ENCODE measurements around the gene ARHGAP27. TPM values are rescaled to one million over a fixed set of nuclear protein-coding genes. Genes with fewer than 3 reads are reported as not detected.
"Not testable (repeated sequence)": the region's sequence is repeated elsewhere in the genome, so short reads cannot be mapped to it uniquely, and the experiment has no call there.

ARHGAP27 gene
- total RNA-seq, 5 donors from 2014 or later (not counting 1 experiment from before 2014, with no cell fraction given), result 56.4 to 120 (median 113) TPM

GRCh38 chr17:45443371-45444260 is 10.9 kb upstream of the ARHGAP27 start:
- POLR2A ChIA-PET; H3K27ac Mint-ChIP-seq; H3K9me3 Mint-ChIP-seq; H3K27ac ChIP-seq (ENCODE audit: low read length); CTCF ChIA-PET; H3K27me3 ChIP-seq (replicated peaks in 1 of 2; ENCODE audit: control insufficient read depth in 2 of 2, extremely low read depth in 1 of 2, insufficient read depth in 2 of 2, low read length in 1 of 2); ATAC-seq (replicated peaks in 1 of 4); H3K27me3 Mint-ChIP-seq; H3K4me3 Mint-ChIP-seq; H3K9me3 ChIP-seq; H3K4me3 ChIP-seq (ENCODE audit: control insufficient read depth in 1 of 2, extremely low read depth in 1 of 2, low read length in 1 of 2): not testable (repeated sequence)
- Histone ChIP-seq H3K4me1 (ENCODE audit: control insufficient read depth in 1 of 2, extremely low read depth in 1 of 2, insufficient read depth in 2 of 2, low read length in 2 of 2) (peaks cover 3 to 18% of the 10 kb centered on the region in 2 experiments), H3K36me3 (ENCODE audit: control insufficient read depth in 2 of 2, extremely low read depth in 1 of 2, insufficient read depth in 1 of 2, low read length in 1 of 2) (peaks cover 13 to 20% of the 10 kb centered on the region in 2 donors)
- 100% methylated on average over 2 of the region's 10 CpGs for WGBS (ENCODE audit: insufficient coverage)
- peaks cover 13% of the 10 kb centered on the region for H3K36me3 Mint-ChIP-seq
- peaks cover 6 to 33% (median 16%) of the 10 kb centered on the region in 3 donors for H3K4me1 Mint-ChIP-seq
- peak in 1 of 35 experiments; percentile 9 for DNase-seq

DNA sequence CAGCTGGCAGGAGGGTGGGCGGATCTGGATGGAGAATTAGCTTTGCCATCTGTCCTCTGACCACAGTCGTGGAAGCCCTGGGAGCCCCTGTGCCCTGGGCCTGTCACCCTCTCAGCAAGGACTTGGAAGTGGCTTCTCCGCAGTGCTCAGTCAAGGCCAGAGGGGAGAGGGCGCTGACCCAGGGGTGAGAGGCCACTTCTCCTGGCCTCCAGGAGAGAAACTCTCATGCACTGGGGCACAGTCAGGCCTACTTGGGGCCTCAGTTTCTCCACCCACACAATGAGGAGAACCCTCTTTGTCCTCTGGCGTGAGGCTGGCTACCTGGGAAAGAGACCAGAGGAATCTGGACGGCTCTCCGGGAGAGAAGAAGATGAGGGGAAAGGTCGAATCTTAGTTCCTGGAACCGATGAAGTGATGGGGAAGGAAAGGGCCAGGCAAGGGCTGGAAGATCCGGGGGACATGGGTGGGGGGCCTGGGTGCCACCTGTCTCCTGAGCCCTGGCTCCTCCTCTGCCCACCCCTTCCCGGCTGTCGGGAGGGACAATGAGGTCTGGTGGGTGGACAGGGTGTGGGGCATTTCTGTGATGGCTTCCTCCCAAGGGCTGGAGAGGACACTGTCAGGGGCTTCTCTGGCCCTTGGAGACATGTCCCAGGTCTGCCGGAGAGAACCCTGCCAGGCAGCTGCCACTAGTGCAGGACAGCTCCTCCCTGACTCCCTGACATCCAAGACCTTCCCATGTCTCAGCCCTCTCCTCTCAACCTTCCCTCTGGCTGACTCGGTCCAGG is 9.0 kb upstream of the ARHGAP27 start:
- Histone ChIP-seq H3K36me3 (ENCODE audit: control insufficient read depth in 2 of 2, extremely low read depth in 1 of 2, insufficient read depth in 1 of 2, low read length in 1 of 2) (peaks cover 16 to 23% of the 10 kb centered on the region in 2 donors), H3K27me3 (replicated peaks in 1 of 2; ENCODE audit: control insufficient read depth in 2 of 2, extremely low read depth in 1 of 2, insufficient read depth in 2 of 2, low read length in 1 of 2) (no peaks in the 10 kb centered on the region), H3K4me1 (ENCODE audit: control insufficient read depth in 1 of 2, extremely low read depth in 1 of 2, insufficient read depth in 2 of 2, low read length in 2 of 2) (peaks cover 3 to 15% of the 10 kb centered on the region in 2 experiments), H3K9me3 (no peaks in the 10 kb centered on the region), H3K27ac (ENCODE audit: low read length) (no peak overlapping the region), H3K4me3 (ENCODE audit: control insufficient read depth in 1 of 2, extremely low read depth in 1 of 2, low read length in 1 of 2) (no peak overlapping the region)
- H3K9me3 Mint-ChIP-seq, result no peaks in the 10 kb centered on the region
- ChIA-PET CTCF (no interaction called here), POLR2A (no interaction called here)
- H3K27ac Mint-ChIP-seq, result peak overlapping the region; percentile 52 to 58
- no peak overlapping the region for H3K4me3 Mint-ChIP-seq
- ATAC-seq (replicated peaks in 1 of 4) (no peak), DNase-seq (no peak)
- 95% methylated on average over 8 of the region's 14 CpGs for WGBS (ENCODE audit: insufficient coverage)
- peaks cover 16% of the 10 kb centered on the region for H3K36me3 Mint-ChIP-seq
- no peaks in the 10 kb centered on the region for H3K27me3 Mint-ChIP-seq
- peaks cover 6 to 27% (median 15%) of the 10 kb centered on the region in 3 donors for H3K4me1 Mint-ChIP-seq

- peak in 1 of 4 experiments; percentile 73 for ATAC-seq (replicated peaks in 1 of 4)
- DNase-seq, result peak in 1 of 35 experiments; percentile 13
- H3K36me3 ChIP-seq (ENCODE audit: control insufficient read depth in 2 of 2, extremely low read depth in 1 of 2, insufficient read depth in 1 of 2, low read length in 1 of 2), result peaks cover 16 to 26% of the 10 kb centered on the region in 2 donors
- H3K27ac ChIP-seq (ENCODE audit: low read length); H3K9me3 ChIP-seq; H3K9me3 Mint-ChIP-seq; H3K4me3 Mint-ChIP-seq; H3K27me3 Mint-ChIP-seq; POLR2A ChIA-PET; CTCF ChIA-PET; H3K27me3 ChIP-seq (replicated peaks in 1 of 2; ENCODE audit: control insufficient read depth in 2 of 2, extremely low read depth in 1 of 2, insufficient read depth in 2 of 2, low read length in 1 of 2); H3K4me3 ChIP-seq (ENCODE audit: control insufficient read depth in 1 of 2, extremely low read depth in 1 of 2, low read length in 1 of 2); H3K4me1 ChIP-seq (ENCODE audit: control insufficient read depth in 1 of 2, extremely low read depth in 1 of 2, insufficient read depth in 2 of 2, low read length in 2 of 2): not testable (repeated sequence)
- Mint-ChIP-seq H3K4me1 (peaks cover 6 to 22% (median 10%) of the 10 kb centered on the region in 3 donors), H3K27ac (peak overlapping the region in 1 of 2 donors; percentile 58), H3K36me3 (peaks cover 15% of the 10 kb centered on the region)
- WGBS (ENCODE audit: insufficient coverage), result 22% methylated on average over 5 of the region's 7 CpGs
These were observed 8.3 kb upstream of the ARHGAP27 start for GRCh38 chr17:45440839-45441515.

GRCh38 chr17:45440161-45440778 is 7.6 kb upstream of the ARHGAP27 start:
- no peaks in the 10 kb centered on the region for H3K27me3 ChIP-seq (replicated peaks in 1 of 2; ENCODE audit: control insufficient read depth in 2 of 2, extremely low read depth in 1 of 2, insufficient read depth in 2 of 2, low read length in 1 of 2)
- CTCF ChIA-PET, result no interaction called here
- POLR2A ChIA-PET, result no interaction called here
- H3K36me3 ChIP-seq (ENCODE audit: control insufficient read depth in 2 of 2, extremely low read depth in 1 of 2, insufficient read depth in 1 of 2, low read length in 1 of 2), result peaks cover 16 to 29% of the 10 kb centered on the region in 2 donors
- WGBS (ENCODE audit: insufficient coverage), result 86% methylated on average over 7 of the region's 10 CpGs
- ATAC-seq (replicated peaks in 1 of 4) (no peak), DNase-seq (no peak)
- peaks cover 0 to 7% of the 10 kb centered on the region in 2 experiments for H3K4me1 ChIP-seq (ENCODE audit: control insufficient read depth in 1 of 2, extremely low read depth in 1 of 2, insufficient read depth in 2 of 2, low read length in 2 of 2)
- no peak overlapping the region for H3K4me3 ChIP-seq (ENCODE audit: control insufficient read depth in 1 of 2, extremely low read depth in 1 of 2, low read length in 1 of 2)
- peaks cover 11% of the 10 kb centered on the region for H3K36me3 Mint-ChIP-seq
- H3K9me3 ChIP-seq, result no peaks in the 10 kb centered on the region
- no peak overlapping the region for H3K27ac ChIP-seq (ENCODE audit: low read length)
- no peaks in the 10 kb centered on the region for H3K9me3 Mint-ChIP-seq
- H3K4me1 Mint-ChIP-seq, result peaks cover 5 to 19% (median 8%) of the 10 kb centered on the region in 3 donors
- H3K4me3 Mint-ChIP-seq, result no peak overlapping the region
- H3K27ac Mint-ChIP-seq, result peak overlapping the region; percentile 39 to 59
- no peaks in the 10 kb centered on the region for H3K27me3 Mint-ChIP-seq

DNA sequence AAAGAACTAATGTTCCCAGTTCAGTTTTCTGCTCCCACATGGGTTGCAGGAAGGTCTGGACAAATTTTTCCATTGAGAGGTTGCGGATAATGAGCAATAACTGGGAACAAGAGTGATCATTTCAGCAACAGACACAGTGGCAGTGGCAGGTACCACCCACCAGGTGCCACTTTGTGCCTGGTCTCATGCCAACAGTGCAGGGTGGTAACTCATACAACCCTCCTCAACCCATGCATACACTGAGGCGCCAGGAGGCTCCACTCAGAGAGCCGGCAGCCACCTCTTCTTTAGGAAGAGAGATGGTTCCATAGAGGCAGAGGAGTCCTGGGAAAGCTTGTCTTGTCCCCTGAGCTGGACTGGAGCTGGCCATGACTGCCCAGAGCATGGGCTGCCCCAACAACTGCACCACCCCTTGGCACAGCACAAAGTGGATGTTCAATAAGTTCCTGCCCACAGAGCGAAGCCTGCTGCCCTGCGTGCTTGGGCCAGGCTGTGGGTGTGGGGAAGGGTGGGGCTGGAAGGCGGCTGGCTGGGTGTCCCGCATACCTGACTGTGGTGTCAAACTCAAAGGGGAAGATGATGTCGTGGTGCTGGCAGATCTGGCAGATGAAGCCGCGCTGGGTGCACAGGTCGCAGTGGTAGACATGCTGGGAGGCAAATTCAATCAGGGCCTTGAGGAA is 6.4 kb upstream of the ARHGAP27 start:
- H3K4me3 Mint-ChIP-seq, result no peak overlapping the region
- Histone ChIP-seq H3K9me3 (no peaks in the 10 kb centered on the region), H3K4me1 (ENCODE audit: control insufficient read depth in 1 of 2, extremely low read depth in 1 of 2, insufficient read depth in 2 of 2, low read length in 2 of 2) (peaks cover 0 to 7% of the 10 kb centered on the region in 2 experiments), H3K27me3 (replicated peaks in 1 of 2; ENCODE audit: control insufficient read depth in 2 of 2, extremely low read depth in 1 of 2, insufficient read depth in 2 of 2, low read length in 1 of 2) (no peaks in the 10 kb centered on the region), H3K27ac (ENCODE audit: low read length) (no peak overlapping the region), H3K36me3 (ENCODE audit: control insufficient read depth in 2 of 2, extremely low read depth in 1 of 2, insufficient read depth in 1 of 2, low read length in 1 of 2) (peaks cover 6 to 24% of the 10 kb centered on the region in 2 donors), H3K4me3 (ENCODE audit: control insufficient read depth in 1 of 2, extremely low read depth in 1 of 2, low read length in 1 of 2) (no peak overlapping the region)
- peaks cover 0 to 15% (median 8%) of the 10 kb centered on the region in 3 donors for H3K4me1 Mint-ChIP-seq
- CTCF ChIA-PET, result no interaction called here
- POLR2A ChIA-PET, result no interaction called here
- WGBS (ENCODE audit: insufficient coverage), result 92% methylated on average over 5 of the region's 11 CpGs
- H3K9me3 Mint-ChIP-seq, result no peaks in the 10 kb centered on the region
- ATAC-seq (replicated peaks in 1 of 4), result no peak
- peaks cover 6% of the 10 kb centered on the region for H3K36me3 Mint-ChIP-seq
- H3K27ac Mint-ChIP-seq, result no peak overlapping the region
- no peaks in the 10 kb centered on the region for H3K27me3 Mint-ChIP-seq
- no peak for DNase-seq
